ENCODE results near the gene BCLAF1.
A peak's percentile ranks its signal among the peaks of the same experiment; 100 is the strongest.

BCLAF1 gene

GRCh38 chr6:136250686-136251008 lies 39.0 kb downstream of the BCLAF1 start:
- Histone ChIP-seq H3K36me3 (replicated peaks) (no peaks in the 10 kb centered on the region), H3K27me3 (replicated peaks) (no peaks in the 10 kb centered on the region), H3K4me3 (ENCODE audit: low read depth, low read length) (peak overlapping the region; percentile 93), H3K27ac (peak overlapping the region; percentile 35)
- TF ChIP-seq CTCF (IDR thresholded peaks at IDR 0.05; ENCODE audit: low read depth, low read length, missing control alignments): no peak
- DNase-seq: no peak
- in situ Hi-C loops (cut with HindIII; ENCODE audit: low pct_ligation_motif_present, low sequenced_read_pairs): no loop called here

GRCh38 chr6:136249811-136250685 lies 39.6 kb downstream of the BCLAF1 start, which contains the start of gene MTFR2:
MTFR2 (minus strand) TSS chr6:136250311; CDS start chr6:136249099, 1,212 bp downstream.
- Histone ChIP-seq H3K36me3 (replicated peaks) (no peaks in the 10 kb centered on the region), H3K4me3 (ENCODE audit: low read depth, low read length) (peak within 1 kb of the TSS; percentile 93), H3K27ac (peak within 1 kb of the TSS; percentile 35), H3K27me3 (replicated peaks) (no peaks in the 10 kb centered on the region)
- in situ Hi-C loops (cut with HindIII; ENCODE audit: low pct_ligation_motif_present, low sequenced_read_pairs): no loop called here
- DNase-seq: peak; percentile 99
- TF ChIP-seq CTCF (IDR thresholded peaks at IDR 0.05; ENCODE audit: low read depth, low read length, missing control alignments): no peak

- in situ Hi-C loops (cut with HindIII; ENCODE audit: low pct_ligation_motif_present, low sequenced_read_pairs): no loop called here
- no peak for DNase-seq
- Histone ChIP-seq H3K27ac (no peak overlapping the region), H3K27me3 (replicated peaks) (no peaks in the 10 kb centered on the region), H3K4me3 (ENCODE audit: low read depth, low read length) (peak overlapping the region; percentile 93), H3K36me3 (replicated peaks) (no peaks in the 10 kb centered on the region)
- TF ChIP-seq CTCF (IDR thresholded peaks at IDR 0.05; ENCODE audit: low read depth, low read length, missing control alignments): no peak
Measured at GRCh38 chr6:136249336-136249735, 40.3 kb downstream of the BCLAF1 start.

DNA sequence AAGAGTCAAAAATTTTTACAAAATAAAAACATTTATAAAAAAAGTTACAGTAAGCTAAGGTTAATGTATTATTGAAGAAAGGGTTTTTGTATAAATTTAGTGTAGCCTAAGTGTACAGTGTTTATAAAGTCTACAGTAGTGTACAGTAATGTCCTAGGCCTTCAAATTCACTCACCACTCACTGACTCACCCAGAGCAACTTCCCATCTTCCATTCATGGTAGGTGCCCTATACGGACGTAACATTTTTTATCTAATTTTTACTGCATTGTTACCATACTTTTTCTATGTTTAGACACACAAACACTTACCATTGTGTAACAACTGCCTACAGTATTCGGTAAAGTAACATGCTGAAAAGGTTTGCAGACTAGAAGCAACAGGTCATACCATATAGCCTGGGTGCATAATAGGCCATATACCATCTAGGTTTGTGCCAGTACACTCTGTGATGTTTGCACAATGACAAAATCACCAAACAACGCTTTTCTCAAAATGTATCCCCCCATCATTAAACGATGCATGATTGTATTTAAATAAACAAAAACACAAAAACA lies 45.5 kb downstream of the BCLAF1 start:
- no peak overlapping the region for H3K27ac ChIP-seq
- in situ Hi-C loops (cut with HindIII; ENCODE audit: low pct_ligation_motif_present, low sequenced_read_pairs): no loop called here
- no peaks in the 10 kb centered on the region for H3K27me3 ChIP-seq (replicated peaks)
- H3K36me3 ChIP-seq (replicated peaks): no peaks in the 10 kb centered on the region
- TF ChIP-seq CTCF (IDR thresholded peaks at IDR 0.05; ENCODE audit: low read depth, low read length, missing control alignments): no peak
- H3K4me3 ChIP-seq (ENCODE audit: low read depth, low read length): no peak overlapping the region
- DNase-seq: peak; percentile 62

DNA sequence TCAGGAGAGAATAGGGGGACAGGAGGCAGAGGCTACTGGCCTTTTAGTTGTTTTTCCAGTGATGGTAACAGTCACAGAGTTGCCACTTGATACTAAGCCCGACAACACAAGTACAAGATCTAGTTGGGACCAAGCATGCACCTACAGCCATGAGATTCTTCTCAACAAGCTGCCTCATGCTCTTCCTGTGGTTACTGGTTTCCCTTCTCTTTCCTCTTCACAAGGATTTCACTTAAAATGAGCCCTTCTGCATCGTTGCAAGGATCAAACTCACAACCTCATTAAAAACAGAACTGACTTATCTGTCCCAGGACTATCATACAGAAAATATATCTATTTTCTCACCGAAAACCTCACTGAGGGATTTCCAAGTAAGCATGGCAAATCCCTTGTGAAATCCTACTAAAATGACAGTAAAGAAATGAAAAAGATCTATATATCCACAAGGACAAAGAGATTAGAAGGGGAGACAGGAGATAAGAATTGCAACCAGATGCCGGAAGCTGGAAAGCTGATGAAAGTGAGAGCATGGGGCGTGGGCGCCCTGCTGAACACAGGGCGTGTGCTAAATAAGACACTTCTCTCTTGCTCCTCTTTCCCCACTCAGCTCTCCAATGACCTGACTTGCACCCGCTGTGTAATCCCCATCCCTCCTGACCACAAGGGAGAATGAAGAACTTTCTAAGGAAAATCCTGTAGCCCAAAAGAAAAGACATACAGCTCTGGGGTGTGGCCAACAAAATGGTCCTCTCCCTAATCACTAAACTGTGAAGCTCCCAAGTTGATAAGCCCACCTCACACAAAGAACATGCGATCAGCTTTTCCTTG lies 53.0 kb downstream of the BCLAF1 start:
- Histone ChIP-seq H3K27me3 (replicated peaks) (no peaks in the 10 kb centered on the region), H3K27ac (no peak overlapping the region), H3K36me3 (replicated peaks) (no peaks in the 10 kb centered on the region), H3K4me3 (ENCODE audit: low read depth, low read length) (no peak overlapping the region)
- DNase-seq: no peak
- in situ Hi-C loops (cut with HindIII; ENCODE audit: low pct_ligation_motif_present, low sequenced_read_pairs): no loop called here
- no peak for TF ChIP-seq CTCF (IDR thresholded peaks at IDR 0.05; ENCODE audit: low read depth, low read length, missing control alignments)
